ENCODE data around the gene SLC12A4.
A peak's percentile ranks its signal among the peaks of the same experiment; 100 is the strongest.
"Not testable (repeated sequence)": the region's sequence is repeated elsewhere in the genome, so short reads cannot be mapped to it uniquely, and the experiment has no call there.

SLC12A4 gene

DNA sequence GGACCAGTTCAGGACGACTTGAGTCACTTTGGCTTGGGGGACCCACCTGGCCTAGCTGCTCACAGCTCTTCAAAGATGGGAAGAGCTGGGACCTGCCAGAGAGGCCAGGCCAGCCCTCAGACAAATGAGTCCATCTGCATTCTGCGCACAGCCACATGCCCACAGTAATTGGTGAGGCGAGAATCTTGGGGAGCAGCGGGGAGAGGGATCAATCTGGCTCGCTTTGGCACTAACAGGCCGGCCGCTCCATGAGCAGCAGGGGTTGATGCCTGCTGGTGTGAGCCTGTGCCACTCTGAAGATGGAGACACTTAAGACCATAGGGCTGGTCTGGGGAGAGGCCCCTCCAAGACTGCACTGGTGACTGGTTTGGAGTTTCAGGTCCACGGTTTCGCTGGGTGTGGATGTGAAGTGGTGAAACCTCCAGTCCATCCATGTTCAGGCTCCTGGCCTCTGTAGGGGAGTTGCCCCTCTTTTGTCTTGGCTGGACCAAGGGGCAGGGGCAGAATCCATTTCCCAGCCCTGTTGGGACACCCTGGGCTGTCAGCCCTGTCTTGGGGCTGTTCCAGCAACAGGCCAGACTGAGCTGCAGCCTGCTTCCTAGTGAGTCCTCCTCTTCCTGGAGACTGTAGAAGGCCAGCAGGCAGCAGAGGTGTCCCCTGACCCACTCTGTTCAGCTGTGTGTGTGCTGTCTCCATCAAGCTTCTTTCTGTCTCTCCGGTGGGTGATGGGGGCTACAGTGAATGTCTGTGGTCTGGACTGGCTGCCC, 44.1 kb downstream of the SLC12A4 start:
- TF ChIP-seq POU2F2 (IDR thresholded peaks at IDR 0.05; ENCODE audit: low read depth, low read length): no peak
- no peak for TF ChIP-seq SPI1 (IDR thresholded peaks at IDR 0.05; ENCODE audit: low read depth, low read length)
- no peak for TF ChIP-seq POLR2A (IDR thresholded peaks at IDR 0.05; ENCODE audit: low read depth, low read length)
- no peak for TF ChIP-seq POLR2AphosphoS5 (IDR thresholded peaks at IDR 0.05; ENCODE audit: low read depth, low read length)
- TF ChIP-seq TAF1 (IDR thresholded peaks at IDR 0.05; ENCODE audit: low read depth, low read length): no peak
- TF ChIP-seq PAX5 (IDR thresholded peaks at IDR 0.05; ENCODE audit: insufficient read depth, low read length, severe bottlenecking): no peak
- FAIRE-seq (no peak), DNase-seq (ENCODE audit: insufficient read length, low spot score) (no peak)

- no peak for TF ChIP-seq SPI1 (IDR thresholded peaks at IDR 0.05; ENCODE audit: low read depth, low read length)
- TF ChIP-seq POU2F2 (IDR thresholded peaks at IDR 0.05; ENCODE audit: low read depth, low read length): no peak
- no peak for TF ChIP-seq TAF1 (IDR thresholded peaks at IDR 0.05; ENCODE audit: low read depth, low read length)
- TF ChIP-seq PAX5 (IDR thresholded peaks at IDR 0.05; ENCODE audit: insufficient read depth, low read length, severe bottlenecking): no peak
- no peak for TF ChIP-seq POLR2A (IDR thresholded peaks at IDR 0.05; ENCODE audit: low read depth, low read length)
- DNase-seq (ENCODE audit: insufficient read length, low spot score): no peak
- no peak for FAIRE-seq
Measured at GRCh38 chr16:67923414-67924116, 44.9 kb downstream of the SLC12A4 start.

GRCh38 chr16:67922740-67923139, 45.7 kb downstream of the SLC12A4 start:
- TF ChIP-seq POLR2A (IDR thresholded peaks at IDR 0.05; ENCODE audit: low read depth, low read length) (no peak), POU2F2 (IDR thresholded peaks at IDR 0.05; ENCODE audit: low read depth, low read length) (no peak), PAX5 (IDR thresholded peaks at IDR 0.05; ENCODE audit: insufficient read depth, low read length, severe bottlenecking) (no peak), TAF1 (IDR thresholded peaks at IDR 0.05; ENCODE audit: low read depth, low read length) (no peak), SPI1 (IDR thresholded peaks at IDR 0.05; ENCODE audit: low read depth, low read length) (no peak), POLR2AphosphoS5 (IDR thresholded peaks at IDR 0.05; ENCODE audit: low read depth, low read length) (no peak)
- no peak for DNase-seq (ENCODE audit: insufficient read length, low spot score)
- no peak for FAIRE-seq

DNA sequence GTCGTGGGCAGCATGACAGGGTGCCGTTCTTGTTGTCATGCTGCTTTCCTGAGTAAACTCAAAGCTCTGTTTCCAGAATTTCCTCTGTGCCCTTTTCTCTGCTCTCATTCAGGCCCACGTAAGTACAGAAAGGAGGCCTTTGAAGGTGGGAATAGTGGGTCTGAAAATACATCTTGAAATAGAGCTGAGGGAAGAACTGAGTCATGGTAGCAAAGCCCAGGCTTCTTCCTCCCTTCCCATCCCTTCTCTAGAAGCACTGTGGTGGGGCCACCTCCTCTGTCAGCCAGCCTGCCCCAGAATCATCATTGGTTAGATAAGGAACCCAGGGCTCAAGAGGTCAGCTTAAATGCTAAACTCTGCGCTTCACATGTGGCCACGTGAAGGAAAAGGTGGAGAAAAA, 46.2 kb downstream of the SLC12A4 start:
- DNase-seq (ENCODE audit: insufficient read length, low spot score) (no peak), FAIRE-seq (no peak)
- no peak for TF ChIP-seq TAF1 (IDR thresholded peaks at IDR 0.05; ENCODE audit: low read depth, low read length)
- TF ChIP-seq PAX5 (IDR thresholded peaks at IDR 0.05; ENCODE audit: insufficient read depth, low read length, severe bottlenecking): no peak
- no peak for TF ChIP-seq POLR2A (IDR thresholded peaks at IDR 0.05; ENCODE audit: low read depth, low read length)
- no peak for TF ChIP-seq SPI1 (IDR thresholded peaks at IDR 0.05; ENCODE audit: low read depth, low read length)
- TF ChIP-seq POU2F2 (IDR thresholded peaks at IDR 0.05; ENCODE audit: low read depth, low read length): no peak
- no peak for TF ChIP-seq POLR2AphosphoS5 (IDR thresholded peaks at IDR 0.05; ENCODE audit: low read depth, low read length)

GRCh38 chr16:67919622-67920221, 48.7 kb downstream of the SLC12A4 start:
- FAIRE-seq: no peak
- no peak for DNase-seq (ENCODE audit: insufficient read length, low spot score)
- no peak for TF ChIP-seq TAF1 (IDR thresholded peaks at IDR 0.05; ENCODE audit: low read depth, low read length)
- TF ChIP-seq SPI1 (IDR thresholded peaks at IDR 0.05; ENCODE audit: low read depth, low read length): no peak
- no peak for TF ChIP-seq PAX5 (IDR thresholded peaks at IDR 0.05; ENCODE audit: insufficient read depth, low read length, severe bottlenecking)
- no peak for TF ChIP-seq POLR2AphosphoS5 (IDR thresholded peaks at IDR 0.05; ENCODE audit: low read depth, low read length)
- no peak for TF ChIP-seq POLR2A (IDR thresholded peaks at IDR 0.05; ENCODE audit: low read depth, low read length)
- no peak for TF ChIP-seq POU2F2 (IDR thresholded peaks at IDR 0.05; ENCODE audit: low read depth, low read length)

DNA sequence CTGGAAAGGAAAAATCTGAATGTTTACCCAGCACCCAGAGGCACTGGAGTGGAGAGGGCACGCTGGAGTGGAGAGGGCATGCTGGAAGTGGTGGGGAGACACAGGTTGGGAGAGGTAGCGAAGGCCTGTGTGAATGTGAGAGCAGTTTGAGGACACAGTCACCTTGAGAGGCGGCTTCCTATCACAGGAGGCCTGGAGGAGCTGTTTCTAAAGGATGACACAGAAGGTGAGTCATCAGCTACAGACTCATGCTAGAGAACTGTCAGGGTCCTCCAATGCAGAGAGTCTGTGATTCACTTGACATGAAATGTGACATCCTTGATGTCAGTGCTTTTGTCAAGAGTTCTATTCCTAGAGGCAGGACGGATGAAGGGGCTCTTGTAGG, 50.6 kb downstream of the SLC12A4 start:
- DNase-seq (ENCODE audit: insufficient read length, low spot score): no peak
- FAIRE-seq: no peak
- TF ChIP-seq TAF1 (IDR thresholded peaks at IDR 0.05; ENCODE audit: low read depth, low read length) (no peak), POLR2A (IDR thresholded peaks at IDR 0.05; ENCODE audit: low read depth, low read length) (no peak), PAX5 (IDR thresholded peaks at IDR 0.05; ENCODE audit: insufficient read depth, low read length, severe bottlenecking) (no peak), SPI1 (IDR thresholded peaks at IDR 0.05; ENCODE audit: low read depth, low read length) (no peak), POLR2AphosphoS5 (IDR thresholded peaks at IDR 0.05; ENCODE audit: low read depth, low read length) (no peak), POU2F2 (IDR thresholded peaks at IDR 0.05; ENCODE audit: low read depth, low read length) (no peak)

- TF ChIP-seq TAF1 (IDR thresholded peaks at IDR 0.05; ENCODE audit: low read depth, low read length) (no peak), SPI1 (IDR thresholded peaks at IDR 0.05; ENCODE audit: low read depth, low read length) (no peak), POU2F2 (IDR thresholded peaks at IDR 0.05; ENCODE audit: low read depth, low read length) (no peak), POLR2AphosphoS5 (IDR thresholded peaks at IDR 0.05; ENCODE audit: low read depth, low read length) (no peak), PAX5 (IDR thresholded peaks at IDR 0.05; ENCODE audit: insufficient read depth, low read length, severe bottlenecking) (no peak), POLR2A (IDR thresholded peaks at IDR 0.05; ENCODE audit: low read depth, low read length) (no peak)
- no peak for FAIRE-seq
- no peak for DNase-seq (ENCODE audit: insufficient read length, low spot score)
Measured at GRCh38 chr16:67917140-67917851, 51.1 kb downstream of the SLC12A4 start.

DNA sequence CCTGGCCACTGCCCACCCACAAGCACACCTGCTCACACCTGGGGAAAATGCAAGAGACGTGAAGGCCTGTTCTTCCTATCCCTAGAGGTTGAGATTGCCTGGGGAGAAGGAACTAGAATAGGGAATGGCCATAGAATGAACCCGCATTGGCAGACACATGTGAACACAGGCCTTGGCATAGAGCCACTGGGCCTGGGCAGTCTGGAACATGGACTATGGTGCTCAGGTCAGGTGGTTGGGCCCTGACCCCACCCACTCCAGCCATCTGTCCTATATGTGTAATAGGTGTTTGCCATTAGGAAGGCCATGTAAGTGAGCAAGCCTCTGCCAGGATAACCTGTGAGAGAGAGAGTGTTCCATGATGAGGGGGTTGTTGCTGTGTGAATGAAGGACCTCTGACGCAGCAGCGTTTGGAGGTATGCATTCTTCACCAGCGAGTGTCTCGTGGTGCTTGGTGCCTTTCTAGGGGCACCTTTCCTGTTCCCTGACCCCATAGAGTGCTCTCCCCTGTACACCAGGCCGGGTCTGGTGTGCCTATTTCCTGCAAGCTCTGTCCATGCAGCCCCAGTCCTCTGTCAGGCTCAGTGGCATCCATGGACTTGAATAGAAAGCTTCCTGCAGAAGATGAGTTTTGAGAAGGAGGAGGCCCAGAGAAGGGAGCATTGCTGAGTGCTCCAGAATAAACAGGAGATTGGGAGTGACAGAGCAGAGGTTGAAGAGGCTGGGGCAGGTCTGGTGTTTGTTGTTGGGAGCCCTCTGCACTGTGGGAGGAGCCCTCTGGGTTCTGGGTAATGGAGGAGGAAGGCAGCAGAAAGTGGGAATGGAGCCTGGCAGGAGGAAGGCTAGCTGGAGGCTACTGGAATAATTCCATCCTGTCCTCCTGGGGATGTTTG, 52.4 kb downstream of the SLC12A4 start:
- TF ChIP-seq POU2F2 (IDR thresholded peaks at IDR 0.05; ENCODE audit: low read depth, low read length): no peak
- no peak for TF ChIP-seq PAX5 (IDR thresholded peaks at IDR 0.05; ENCODE audit: insufficient read depth, low read length, severe bottlenecking)
- no peak for TF ChIP-seq POLR2AphosphoS5 (IDR thresholded peaks at IDR 0.05; ENCODE audit: low read depth, low read length)
- no peak for TF ChIP-seq POLR2A (IDR thresholded peaks at IDR 0.05; ENCODE audit: low read depth, low read length)
- no peak for TF ChIP-seq TAF1 (IDR thresholded peaks at IDR 0.05; ENCODE audit: low read depth, low read length)
- no peak for TF ChIP-seq SPI1 (IDR thresholded peaks at IDR 0.05; ENCODE audit: low read depth, low read length)
- DNase-seq (ENCODE audit: insufficient read length, low spot score) (no peak), FAIRE-seq (no peak)

DNA sequence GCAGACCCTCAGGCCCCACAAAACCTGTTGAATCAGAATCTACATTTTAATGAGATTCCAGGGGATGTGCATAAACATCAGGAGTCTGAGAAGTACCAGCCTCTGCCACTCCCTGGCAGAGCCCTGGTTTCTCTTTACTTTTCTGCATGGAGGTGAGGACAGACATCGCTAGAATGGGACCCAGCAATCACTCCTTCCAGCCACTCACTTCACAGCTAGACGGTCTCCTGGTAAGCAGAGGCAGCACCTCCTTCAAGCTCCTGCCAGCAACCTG, 53.0 kb downstream of the SLC12A4 start:
- not testable (repeated sequence) for DNase-seq (ENCODE audit: insufficient read length, low spot score)
- FAIRE-seq: peak; percentile 83
